Effector memory CD8-positive, alpha-beta T cell (primary cell): ENCODE data around the gene TBC1D5.
"Not testable (repeated sequence)": the region's sequence is repeated elsewhere in the genome, so short reads cannot be mapped to it uniquely, and the experiment has no call there.

Source experiments
- ATAC-seq: fragments of 150-1000 bp; cut with Tn5 transposase; replicated peaks from 2 replicates; pipeline ENCODE4 v1.10.0; 2021; ENCODE audit warnings: mild to moderate bottlenecking, moderate library complexity
- DNase-seq, 3 experiments: peaks; one replicate each; pipeline ENCODE4 v3.0.0; 2021
- H3K27ac Mint-ChIP-seq, 2 donors: one replicate each; pipeline ENCODE4 v1.8.0; 2022; ENCODE audit warnings: mild to moderate bottlenecking in 2 of 2, mixed read lengths in 2 of 2, moderate library complexity in 2 of 2
- H3K27me3 Mint-ChIP-seq, 2 donors: one replicate each; pipeline ENCODE4 v1.8.0; 2022; ENCODE audit warnings: mixed read lengths in 2 of 2
- H3K36me3 Mint-ChIP-seq: one replicate; pipeline ENCODE4 v1.8.0; 2022; ENCODE audit warnings: mild to moderate bottlenecking, moderate library complexity, mixed read lengths; ENCODE audit not compliant: insufficient read depth
- H3K4me1 Mint-ChIP-seq, 2 donors: one replicate each; pipeline ENCODE4 v1.8.0; 2022; ENCODE audit warnings: low read depth in 2 of 2, mixed read lengths in 2 of 2
- H3K4me3 Mint-ChIP-seq, 2 donors: one replicate each; pipeline ENCODE4 v1.8.0; 2022; ENCODE audit warnings: mild to moderate bottlenecking in 2 of 2, mixed read lengths in 2 of 2, moderate library complexity in 2 of 2
- H3K9me3 Mint-ChIP-seq, 2 donors: one replicate each; pipeline ENCODE4 v1.8.0; 2022; ENCODE audit warnings: mixed read lengths in 2 of 2

TBC1D5 gene

GRCh38 chr3:17420668-17421067, 321.8 kb downstream of the TBC1D5 start:
- no peak overlapping the region for H3K4me3 Mint-ChIP-seq
- H3K36me3 Mint-ChIP-seq, result no peaks in the 10 kb centered on the region
- DNase-seq, result no peak
- no peaks in the 10 kb centered on the region for H3K4me1 Mint-ChIP-seq
- no peak overlapping the region for H3K27ac Mint-ChIP-seq
- no peaks in the 10 kb centered on the region for H3K9me3 Mint-ChIP-seq
- no peak for ATAC-seq
- no peaks in the 10 kb centered on the region for H3K27me3 Mint-ChIP-seq

DNA sequence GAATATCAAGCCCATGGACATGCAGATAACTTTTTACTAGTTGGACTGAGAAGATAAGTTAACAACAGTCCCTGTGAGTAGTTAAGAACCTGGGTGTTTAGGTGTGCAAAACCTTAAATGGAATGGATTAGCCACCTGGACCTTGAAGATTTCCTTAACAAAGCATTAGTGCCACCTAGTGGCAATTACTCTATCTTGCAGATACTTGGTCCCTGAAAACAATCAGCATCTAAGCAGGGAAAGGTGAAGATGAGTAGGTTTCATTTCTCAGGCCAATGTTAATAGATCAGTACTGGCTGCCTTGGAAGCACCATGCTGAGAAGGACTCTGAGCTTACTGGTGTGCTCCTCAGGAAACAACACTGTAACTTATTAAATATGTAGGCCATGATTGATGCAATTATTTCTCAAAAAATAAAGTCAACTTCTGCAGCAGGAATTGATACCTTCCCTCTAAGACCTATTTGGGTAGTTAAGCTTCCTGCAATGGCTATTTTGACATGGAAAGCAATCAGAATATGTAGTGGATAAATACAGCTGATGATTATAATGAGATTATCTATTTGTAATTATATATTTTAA, 329.4 kb downstream of the TBC1D5 start:
- Mint-ChIP-seq H3K27ac (no peak overlapping the region), H3K4me3 (no peak overlapping the region), H3K36me3 (no peaks in the 10 kb centered on the region), H3K27me3 (no peaks in the 10 kb centered on the region), H3K4me1 (peaks cover 0 to 4% of the 10 kb centered on the region in 2 donors), H3K9me3 (no peaks in the 10 kb centered on the region)
- DNase-seq (peak; percentile 9 to 31 (median 20)), ATAC-seq (peak; percentile 67)

DNA sequence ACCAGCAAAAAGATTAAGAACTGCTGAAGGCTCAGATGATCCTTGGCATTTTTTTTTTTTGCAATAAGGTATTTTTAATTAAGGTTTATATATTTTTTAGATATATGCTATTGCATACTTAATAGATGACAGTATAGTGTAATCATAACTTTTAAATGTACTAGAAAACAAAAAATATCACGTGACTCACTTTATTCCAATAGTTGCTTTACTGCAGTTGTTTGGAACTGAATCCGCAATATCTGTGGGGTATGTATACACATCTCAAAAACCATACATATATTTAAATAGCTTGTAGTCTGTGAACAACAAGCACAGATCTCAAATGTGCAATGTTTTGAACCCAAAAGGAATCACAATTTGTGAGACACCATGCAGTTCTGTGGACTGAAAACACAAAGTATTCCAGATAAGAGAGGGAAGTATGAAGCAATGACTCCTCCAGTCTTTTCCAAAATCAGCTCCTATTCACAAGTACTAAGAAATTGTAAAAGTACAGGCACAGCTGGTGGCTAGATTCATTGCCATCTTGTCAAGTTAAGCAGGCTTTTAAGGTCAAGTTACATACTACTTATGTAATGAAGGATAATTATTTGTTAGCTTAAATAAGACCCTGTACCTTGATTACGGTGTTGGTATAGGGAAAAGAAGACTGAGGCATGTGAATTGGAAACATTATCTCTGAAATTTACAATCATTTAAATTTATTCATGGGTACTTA, 331.1 kb downstream of the TBC1D5 start:
- Mint-ChIP-seq H3K4me3 (no peak overlapping the region), H3K27ac (no peak overlapping the region), H3K36me3 (no peaks in the 10 kb centered on the region), H3K4me1 (peaks cover 0 to 4% of the 10 kb centered on the region in 2 donors), H3K9me3 (no peaks in the 10 kb centered on the region), H3K27me3 (no peaks in the 10 kb centered on the region)
- DNase-seq (no peak), ATAC-seq (no peak)

DNA sequence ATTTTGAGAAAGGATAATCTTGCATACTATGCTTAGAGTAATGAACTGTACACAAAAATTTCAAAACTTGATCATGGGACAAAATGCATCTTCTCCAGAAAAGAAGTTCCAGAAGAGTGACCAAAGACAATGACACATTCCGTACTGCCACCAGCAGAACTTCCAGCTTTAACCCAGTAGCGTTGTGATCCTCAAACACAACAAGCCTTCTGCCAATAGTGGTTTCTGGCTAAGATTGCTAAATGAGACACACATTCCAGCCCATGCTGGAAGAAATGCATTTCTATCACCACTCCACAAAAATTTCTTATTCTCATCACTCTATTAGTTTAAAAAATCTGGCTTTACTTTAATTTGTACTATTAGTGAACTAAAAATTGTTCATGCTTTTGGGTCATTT, 334.9 kb downstream of the TBC1D5 start:
- DNase-seq (no peak), ATAC-seq (no peak)
- Mint-ChIP-seq H3K36me3 (peaks cover 5% of the 10 kb centered on the region), H3K4me1 (peaks cover 0 to 4% of the 10 kb centered on the region in 2 donors), H3K4me3 (no peak overlapping the region), H3K9me3 (no peaks in the 10 kb centered on the region), H3K27ac (peak overlapping the region in 1 of 2 donors; percentile 63), H3K27me3 (no peaks in the 10 kb centered on the region)

DNA sequence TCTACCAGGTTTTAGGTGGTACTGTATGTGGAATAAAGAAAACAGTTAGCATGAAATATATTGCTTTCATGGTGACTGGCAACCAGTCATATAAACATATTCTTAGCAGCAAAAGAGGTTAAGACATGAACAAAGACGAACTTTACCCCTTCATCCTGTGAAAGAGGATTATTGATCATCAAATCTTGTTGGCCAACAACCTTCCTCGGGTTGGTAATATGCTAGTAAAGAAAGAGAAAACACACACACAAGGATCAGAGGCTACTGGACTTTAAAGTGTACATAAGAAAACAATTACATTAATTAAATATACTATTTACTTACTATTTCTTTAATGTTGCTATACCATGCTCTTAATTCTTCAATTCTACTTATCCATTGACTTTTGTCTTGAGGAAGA, 337.9 kb downstream of the TBC1D5 start:
- Mint-ChIP-seq H3K27ac (no peak overlapping the region), H3K4me1 (peaks cover 0 to 2% of the 10 kb centered on the region in 2 donors), H3K9me3 (no peaks in the 10 kb centered on the region), H3K27me3 (no peaks in the 10 kb centered on the region), H3K36me3 (peaks cover 5% of the 10 kb centered on the region), H3K4me3 (no peak overlapping the region)
- ATAC-seq (no peak), DNase-seq (no peak)

DNA sequence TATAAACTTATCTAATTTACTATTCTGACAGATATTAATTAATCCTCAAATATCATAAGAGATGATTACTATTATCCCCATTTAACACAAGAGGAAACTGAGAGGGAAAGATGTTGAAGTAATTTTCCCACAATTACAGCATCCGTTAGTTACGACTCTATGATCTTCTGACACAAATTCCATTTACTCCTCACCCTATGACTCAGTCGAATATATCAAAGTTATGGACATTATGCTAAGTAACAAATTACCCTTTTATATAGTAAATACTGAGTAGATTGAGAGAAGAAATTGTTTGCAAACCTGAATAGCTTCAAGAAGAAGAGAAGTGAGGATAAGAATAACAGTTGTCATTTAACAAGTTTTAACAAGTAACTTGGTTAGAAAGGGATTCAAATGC, 340.0 kb downstream of the TBC1D5 start:
- Mint-ChIP-seq H3K4me3 (no peak overlapping the region), H3K9me3 (no peaks in the 10 kb centered on the region), H3K36me3 (peaks cover 5% of the 10 kb centered on the region), H3K27me3 (no peaks in the 10 kb centered on the region), H3K4me1 (no peaks in the 10 kb centered on the region), H3K27ac (no peak overlapping the region)
- DNase-seq (no peak), ATAC-seq (no peak)

DNA sequence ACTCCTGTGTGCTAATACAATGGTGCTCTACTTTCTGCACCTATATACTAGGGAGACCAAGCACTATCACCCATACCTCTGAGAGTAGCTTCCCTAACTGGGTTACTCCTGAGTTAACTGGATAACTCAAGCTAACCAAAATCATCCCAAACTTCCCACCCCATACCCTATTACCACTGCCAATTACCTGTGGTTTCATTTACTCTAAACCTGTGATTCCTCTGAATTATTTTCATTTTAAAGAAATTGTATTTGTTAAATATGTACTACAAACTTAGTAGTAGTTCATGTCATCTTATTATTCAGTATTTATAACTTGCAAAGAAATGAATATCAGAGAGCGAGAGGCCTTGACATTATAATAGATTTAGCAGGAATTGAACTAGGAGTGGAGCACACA, 340.5 kb downstream of the TBC1D5 start:
- no peaks in the 10 kb centered on the region for H3K9me3 Mint-ChIP-seq
- no peaks in the 10 kb centered on the region for H3K4me1 Mint-ChIP-seq
- DNase-seq (no peak), ATAC-seq (no peak)
- H3K4me3 Mint-ChIP-seq, result no peak overlapping the region
- no peaks in the 10 kb centered on the region for H3K27me3 Mint-ChIP-seq
- H3K27ac Mint-ChIP-seq, result no peak overlapping the region
- peaks cover 5% of the 10 kb centered on the region for H3K36me3 Mint-ChIP-seq

GRCh38 chr3:17399586-17399985, 342.8 kb downstream of the TBC1D5 start:
- ATAC-seq, result no peak
- H3K27ac Mint-ChIP-seq, result no peak overlapping the region
- H3K4me1 Mint-ChIP-seq, result no peaks in the 10 kb centered on the region
- peaks cover 5% of the 10 kb centered on the region for H3K36me3 Mint-ChIP-seq
- H3K27me3 Mint-ChIP-seq, result no peaks in the 10 kb centered on the region
- no peak for DNase-seq
- H3K9me3 Mint-ChIP-seq, result no peaks in the 10 kb centered on the region
- no peak overlapping the region for H3K4me3 Mint-ChIP-seq

DNA sequence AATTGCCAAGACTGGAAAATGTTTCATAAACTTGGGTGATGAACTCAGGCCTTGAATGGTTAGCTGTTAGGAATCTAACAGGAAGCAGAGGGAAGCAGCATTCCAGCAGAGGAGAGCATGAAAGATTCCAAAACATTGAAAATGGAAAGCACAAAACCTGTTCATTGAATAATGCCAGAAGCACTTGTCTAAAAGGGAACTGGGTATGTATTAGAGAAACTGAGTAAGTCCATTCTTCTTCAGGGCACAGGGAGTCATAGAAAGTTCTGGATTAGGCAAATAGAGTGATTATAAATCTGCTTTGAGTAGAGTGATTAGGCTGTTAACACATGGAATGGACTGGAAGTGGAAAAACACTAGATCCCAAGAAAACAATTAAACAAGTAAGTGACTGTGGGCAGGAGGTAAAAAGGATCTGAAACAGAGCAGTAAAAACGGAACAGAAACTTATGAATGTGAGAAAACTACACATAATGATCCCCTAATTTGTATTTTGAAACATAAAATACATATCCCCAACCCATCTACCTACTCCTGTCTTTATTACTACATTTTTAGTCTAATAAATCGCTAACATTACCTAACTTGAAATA, 343.4 kb downstream of the TBC1D5 start:
- Mint-ChIP-seq H3K27ac (no peak overlapping the region), H3K9me3 (no peaks in the 10 kb centered on the region), H3K36me3 (peaks cover 5% of the 10 kb centered on the region), H3K27me3 (no peaks in the 10 kb centered on the region), H3K4me1 (no peaks in the 10 kb centered on the region), H3K4me3 (no peak overlapping the region)
- no peak for ATAC-seq
- DNase-seq, result no peak

- Mint-ChIP-seq H3K9me3 (no peaks in the 10 kb centered on the region), H3K36me3 (no peaks in the 10 kb centered on the region), H3K4me1 (peaks cover 0 to 3% of the 10 kb centered on the region in 2 donors), H3K27ac (no peak overlapping the region), H3K27me3 (no peaks in the 10 kb centered on the region), H3K4me3 (no peak overlapping the region)
- ATAC-seq, result no peak
- no peak for DNase-seq
Measured at GRCh38 chr3:17396036-17396435, 346.4 kb downstream of the TBC1D5 start.

DNA sequence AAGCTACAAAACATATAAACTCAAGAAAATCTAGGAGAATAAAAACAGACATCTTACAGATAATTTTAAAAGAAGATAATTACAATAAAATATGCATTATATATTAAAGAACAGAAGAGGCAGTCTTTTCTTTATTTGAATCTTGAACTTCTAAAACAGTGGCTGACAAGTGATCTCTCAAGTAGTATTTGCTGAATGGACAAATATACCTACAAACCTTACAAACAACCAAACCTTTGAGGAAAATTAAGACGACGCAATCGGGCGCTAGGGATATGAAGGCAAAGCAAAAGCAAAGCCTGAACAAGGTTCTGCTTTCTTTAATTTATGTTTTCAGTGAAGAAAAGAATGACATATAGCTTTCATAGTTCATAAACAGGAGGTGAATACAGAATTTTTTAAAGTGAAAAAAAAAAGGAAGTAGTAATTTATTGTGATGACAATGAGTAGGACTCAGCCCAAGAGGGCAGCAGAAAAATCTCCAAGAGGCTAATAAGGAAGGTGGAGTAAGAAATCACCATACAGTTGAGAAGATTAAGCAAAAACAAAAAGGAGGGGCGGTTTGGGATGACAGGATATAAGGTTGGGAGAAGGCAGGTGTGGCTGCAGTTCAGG, 347.8 kb downstream of the TBC1D5 start:
- DNase-seq, result no peak
- peaks cover 3% of the 10 kb centered on the region for H3K36me3 Mint-ChIP-seq
- no peak for ATAC-seq
- no peaks in the 10 kb centered on the region for H3K27me3 Mint-ChIP-seq
- no peak overlapping the region for H3K4me3 Mint-ChIP-seq
- H3K9me3 Mint-ChIP-seq, result no peaks in the 10 kb centered on the region
- no peak overlapping the region for H3K27ac Mint-ChIP-seq
- H3K4me1 Mint-ChIP-seq, result peaks cover 0 to 3% of the 10 kb centered on the region in 2 donors

DNA sequence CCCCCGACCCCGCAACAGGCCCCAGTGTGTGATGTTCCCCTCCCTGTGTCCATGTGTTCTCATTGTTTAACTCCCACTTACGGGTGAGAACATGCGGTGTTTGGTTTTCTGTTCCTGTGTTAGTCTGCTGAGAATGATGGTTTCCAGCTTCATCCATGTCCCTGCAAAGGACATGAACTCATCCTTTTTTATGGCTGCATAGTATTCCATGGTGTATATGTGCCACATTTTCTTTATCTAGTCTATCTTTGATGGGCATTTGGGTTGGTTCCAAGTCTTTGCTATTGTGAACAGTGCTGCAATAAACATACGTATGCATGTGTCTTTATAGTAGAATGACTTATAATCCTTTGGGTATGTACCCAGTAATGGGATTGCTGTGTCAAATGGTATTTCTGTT, 349.9 kb downstream of the TBC1D5 start:
- ATAC-seq, H3K27me3 Mint-ChIP-seq, H3K36me3 Mint-ChIP-seq, H3K4me3 Mint-ChIP-seq, DNase-seq, H3K9me3 Mint-ChIP-seq, H3K4me1 Mint-ChIP-seq, H3K27ac Mint-ChIP-seq: not testable (repeated sequence)

GRCh38 chr3:17390785-17391184, 351.6 kb downstream of the TBC1D5 start:
- ATAC-seq (no peak), DNase-seq (no peak)
- Mint-ChIP-seq H3K9me3 (no peaks in the 10 kb centered on the region), H3K27ac (no peak overlapping the region), H3K4me1 (peaks cover 3 to 8% of the 10 kb centered on the region in 2 donors), H3K36me3 (peaks cover 3% of the 10 kb centered on the region), H3K27me3 (no peaks in the 10 kb centered on the region), H3K4me3 (no peak overlapping the region)

GRCh38 chr3:17387108-17387507, 355.3 kb downstream of the TBC1D5 start:
- DNase-seq (no peak), ATAC-seq (no peak)
- Mint-ChIP-seq H3K27me3 (no peaks in the 10 kb centered on the region), H3K4me1 (peaks cover 3 to 8% of the 10 kb centered on the region in 2 donors), H3K9me3 (no peaks in the 10 kb centered on the region), H3K4me3 (no peak overlapping the region), H3K36me3 (peaks cover 7% of the 10 kb centered on the region), H3K27ac (no peak overlapping the region)
